Duodenal mucosa (tissue), 2 donors: ENCODE data around the gene STT3B.

Source experiments
- H3K27ac ChIP-seq: one replicate; pipeline ENCODE4 v1.7.0; 2013; ENCODE audit warnings: low read depth, low read length
- H3K27me3 ChIP-seq, 2 donors: one replicate each; pipeline ENCODE4 v1.7.0; 2013; ENCODE audit warnings: low read length in 2 of 2, control low read depth in 1 of 2; ENCODE audit not compliant: insufficient read depth in 2 of 2, control insufficient read depth in 1 of 2
- H3K36me3 ChIP-seq, 2 donors: one replicate each; pipeline ENCODE4 v1.7.0; 2013; ENCODE audit warnings: low read length in 2 of 2, control low read depth in 1 of 2; ENCODE audit not compliant: insufficient read depth in 2 of 2, control insufficient read depth in 1 of 2
- H3K4me1 ChIP-seq, 2 donors: one replicate each; pipeline ENCODE4 v1.7.0; 2013; ENCODE audit warnings: low read length in 2 of 2, control low read depth in 1 of 2; ENCODE audit not compliant: insufficient read depth in 2 of 2, control insufficient read depth in 1 of 2
- H3K4me3 ChIP-seq, 2 donors: one replicate each; pipeline ENCODE4 v1.7.0; 2013; ENCODE audit warnings: low read length in 2 of 2, low read depth in 1 of 2
- H3K9ac ChIP-seq, 2 donors: one replicate each; pipeline ENCODE4 v1.7.0; 2013; ENCODE audit warnings: low read length in 2 of 2, low read depth in 1 of 2
- H3K9me3 ChIP-seq, 2 donors: one replicate each; pipeline ENCODE4 v1.7.0; 2013; ENCODE audit warnings: low read length in 2 of 2, control low read depth in 1 of 2; ENCODE audit not compliant: control insufficient read depth in 1 of 2

The STT3B gene

DNA sequence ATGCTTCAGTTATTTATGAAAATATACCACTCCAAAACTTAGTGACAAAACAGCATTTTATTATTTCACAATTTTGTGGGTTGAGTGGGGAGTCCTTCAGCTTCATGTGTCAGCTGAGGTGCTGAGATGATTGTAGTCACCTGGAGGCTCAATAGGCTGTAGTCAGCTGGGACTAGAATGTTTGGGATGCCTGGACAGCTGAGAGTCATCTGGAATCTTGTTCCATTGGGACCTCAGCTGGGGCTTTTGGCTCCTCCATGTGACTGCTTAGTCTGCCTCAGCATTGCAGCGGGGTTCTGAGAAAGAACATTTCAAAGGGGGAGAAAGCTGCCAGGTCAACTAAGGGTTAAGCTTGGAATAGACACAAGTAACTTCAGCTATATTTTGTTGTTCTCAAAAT lies 13.4 kb downstream of the STT3B start:
- peaks cover 5 to 7% of the 10 kb centered on the region in 2 donors for H3K4me1 ChIP-seq
- no peaks in the 10 kb centered on the region for H3K9me3 ChIP-seq
- no peak overlapping the region for H3K27ac ChIP-seq
- H3K4me3 ChIP-seq: no peak overlapping the region
- H3K9ac ChIP-seq: no peak overlapping the region
- H3K27me3 ChIP-seq: no peaks in the 10 kb centered on the region
- no peaks in the 10 kb centered on the region for H3K36me3 ChIP-seq

DNA sequence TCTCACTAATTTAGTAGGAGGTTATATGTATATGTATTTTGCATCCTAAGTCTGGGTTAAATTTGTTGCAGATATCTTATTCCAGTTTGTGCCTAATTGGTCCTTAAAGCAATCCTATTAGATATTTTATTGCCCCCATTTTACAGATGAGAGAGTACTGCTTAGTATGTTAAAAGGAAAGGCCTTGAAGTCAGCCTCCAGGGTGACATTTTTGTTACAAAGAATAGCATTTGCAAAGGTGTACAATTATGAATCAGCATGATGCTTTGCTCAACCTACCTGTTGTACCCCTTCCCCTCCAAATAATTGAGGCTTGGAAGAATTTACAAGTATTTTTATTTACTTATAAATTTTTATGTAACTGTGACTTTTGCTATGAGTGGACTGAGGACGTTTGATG lies 14.0 kb downstream of the STT3B start:
- Histone ChIP-seq H3K4me1 (peaks cover 5 to 7% of the 10 kb centered on the region in 2 donors), H3K9me3 (no peaks in the 10 kb centered on the region), H3K36me3 (no peaks in the 10 kb centered on the region), H3K27me3 (no peaks in the 10 kb centered on the region), H3K4me3 (no peak overlapping the region), H3K9ac (no peak overlapping the region), H3K27ac (no peak overlapping the region)

DNA sequence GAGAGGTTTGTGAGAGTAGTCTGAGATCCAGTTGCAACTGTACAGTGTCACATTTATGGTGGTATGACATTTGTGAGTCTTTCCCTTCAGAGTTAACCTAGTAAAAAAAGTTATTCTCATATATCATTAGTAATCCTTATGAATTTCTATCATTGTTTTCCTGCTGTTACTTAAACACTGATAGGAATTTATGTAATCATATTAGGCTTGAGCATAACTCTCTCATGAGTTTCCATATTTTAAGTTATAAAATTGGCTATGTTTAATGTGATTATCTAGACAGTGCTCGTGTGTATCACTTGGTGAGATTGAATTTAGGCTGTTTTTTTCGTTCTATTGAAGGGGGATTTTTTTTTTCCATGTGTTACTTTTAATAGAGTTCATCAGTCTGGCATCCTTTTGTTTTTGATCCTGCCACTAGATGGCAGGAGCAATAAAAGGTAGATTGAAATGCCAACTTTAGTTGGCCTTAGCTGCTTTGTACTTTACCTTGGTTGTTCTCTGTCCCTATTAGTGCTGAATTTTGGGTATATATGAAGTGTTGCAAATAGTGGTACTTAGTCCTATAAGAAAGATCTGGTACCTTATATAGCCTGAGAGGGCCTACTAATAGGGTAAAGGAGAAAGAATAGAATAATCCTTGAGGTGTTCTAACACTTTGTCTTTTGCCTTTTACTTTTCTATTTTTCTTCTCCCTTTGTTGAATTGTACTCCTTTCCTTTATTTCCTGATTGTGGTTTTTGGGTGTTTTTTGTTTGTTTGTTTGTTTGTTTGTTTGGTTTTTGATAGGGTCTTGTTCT lies 17.9 kb downstream of the STT3B start:
- H3K4me1 ChIP-seq: no peaks in the 10 kb centered on the region
- no peak overlapping the region for H3K27ac ChIP-seq

DNA sequence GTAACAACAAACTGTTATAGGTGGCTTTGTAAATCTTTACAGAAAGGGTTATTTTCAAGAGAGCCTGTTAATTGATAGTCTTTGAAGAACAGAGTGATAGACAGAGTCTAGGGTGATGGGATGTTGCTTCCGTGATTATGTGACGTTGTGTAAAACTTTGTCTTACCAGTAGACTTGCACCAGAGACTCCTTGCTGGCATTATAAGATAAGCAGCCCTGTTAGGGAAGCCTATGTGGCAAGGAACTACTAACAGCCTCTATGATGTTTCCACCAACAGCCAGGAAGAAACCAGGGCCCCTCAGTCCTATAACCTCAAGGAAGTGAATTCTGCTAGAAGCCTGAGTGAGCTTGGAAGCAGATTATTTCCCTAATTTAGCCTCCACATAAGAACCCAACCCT lies 18.9 kb downstream of the STT3B start:
- no peaks in the 10 kb centered on the region for H3K27me3 ChIP-seq
- no peaks in the 10 kb centered on the region for H3K36me3 ChIP-seq
- H3K9ac ChIP-seq: no peak overlapping the region
- no peak overlapping the region for H3K4me3 ChIP-seq
- no peaks in the 10 kb centered on the region for H3K9me3 ChIP-seq
- H3K4me1 ChIP-seq: no peaks in the 10 kb centered on the region
- no peak overlapping the region for H3K27ac ChIP-seq

More for the DNA sequence above, 17.9 kb downstream of the STT3B start:
- Histone ChIP-seq H3K9ac (no peak overlapping the region), H3K27me3 (no peaks in the 10 kb centered on the region), H3K9me3 (no peaks in the 10 kb centered on the region), H3K4me3 (no peak overlapping the region), H3K36me3 (no peaks in the 10 kb centered on the region)

DNA sequence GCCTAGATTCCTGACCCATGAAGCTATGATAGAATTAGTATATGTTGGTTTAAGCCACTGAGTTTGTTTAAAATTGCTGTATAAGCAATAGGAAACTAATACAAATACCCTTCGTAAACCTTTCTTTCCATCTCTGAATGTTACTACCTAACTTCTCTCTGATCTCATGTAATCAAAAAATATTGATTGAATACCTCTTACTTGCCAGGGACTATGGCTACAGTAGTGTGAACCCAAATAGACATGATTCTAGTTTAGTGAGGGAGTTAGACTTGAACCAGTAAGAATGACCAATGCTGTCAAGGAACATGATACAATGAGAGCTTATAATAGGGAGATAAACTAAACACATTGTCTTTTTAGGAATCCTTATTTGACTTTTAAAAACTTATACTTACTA lies 19.4 kb downstream of the STT3B start:
- no peaks in the 10 kb centered on the region for H3K36me3 ChIP-seq
- H3K4me3 ChIP-seq: no peak overlapping the region
- H3K9ac ChIP-seq: no peak overlapping the region
- no peaks in the 10 kb centered on the region for H3K4me1 ChIP-seq
- H3K27me3 ChIP-seq: no peaks in the 10 kb centered on the region
- no peak overlapping the region for H3K27ac ChIP-seq
- no peaks in the 10 kb centered on the region for H3K9me3 ChIP-seq

DNA sequence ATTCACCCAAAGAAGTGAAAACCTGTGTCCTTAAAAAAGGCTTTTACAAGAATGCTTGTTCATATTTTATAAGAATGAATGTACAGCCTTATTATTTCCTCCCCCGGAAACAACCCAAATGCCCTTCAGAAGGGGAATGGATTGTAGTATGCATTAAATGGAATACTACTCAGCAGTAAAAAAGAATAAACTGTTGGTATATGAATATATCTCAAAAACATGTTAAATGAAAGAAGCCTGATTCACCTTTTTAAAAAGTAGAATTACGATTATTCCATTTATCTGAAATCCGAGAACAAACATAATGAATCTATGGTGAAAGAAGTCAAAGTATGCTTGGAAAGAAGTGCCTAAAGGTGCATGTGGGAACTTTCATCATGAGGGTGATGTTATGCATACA lies 20.5 kb downstream of the STT3B start:
- H3K36me3 ChIP-seq: no peaks in the 10 kb centered on the region
- H3K27ac ChIP-seq: no peak overlapping the region
- no peaks in the 10 kb centered on the region for H3K27me3 ChIP-seq
- no peaks in the 10 kb centered on the region for H3K9me3 ChIP-seq
- no peak overlapping the region for H3K4me3 ChIP-seq
- H3K9ac ChIP-seq: no peak overlapping the region
- no peaks in the 10 kb centered on the region for H3K4me1 ChIP-seq

DNA sequence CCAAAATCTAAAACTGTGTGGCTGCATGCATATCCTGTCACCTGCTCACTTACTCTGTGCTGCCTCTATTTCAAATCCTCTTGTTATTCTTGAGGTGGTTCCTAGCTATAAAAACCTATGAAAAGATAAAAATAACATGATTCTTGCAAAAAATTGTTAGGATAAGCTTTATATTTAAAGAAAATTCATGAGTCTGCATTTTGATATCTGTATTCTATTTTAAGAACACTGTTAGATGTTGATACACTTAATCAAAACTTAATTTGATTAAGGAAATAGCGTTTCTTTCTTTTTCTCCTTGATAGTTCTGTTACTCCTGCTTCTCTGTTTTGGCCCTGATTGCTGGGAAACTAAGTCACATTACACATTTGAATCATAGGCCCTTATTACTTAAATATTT lies 22.5 kb downstream of the STT3B start:
- Histone ChIP-seq H3K27ac (no peak overlapping the region), H3K27me3 (no peaks in the 10 kb centered on the region), H3K9me3 (peaks cover 2 to 5% of the 10 kb centered on the region in 2 donors), H3K9ac (no peak overlapping the region), H3K4me3 (no peak overlapping the region), H3K4me1 (no peaks in the 10 kb centered on the region), H3K36me3 (no peaks in the 10 kb centered on the region)

DNA sequence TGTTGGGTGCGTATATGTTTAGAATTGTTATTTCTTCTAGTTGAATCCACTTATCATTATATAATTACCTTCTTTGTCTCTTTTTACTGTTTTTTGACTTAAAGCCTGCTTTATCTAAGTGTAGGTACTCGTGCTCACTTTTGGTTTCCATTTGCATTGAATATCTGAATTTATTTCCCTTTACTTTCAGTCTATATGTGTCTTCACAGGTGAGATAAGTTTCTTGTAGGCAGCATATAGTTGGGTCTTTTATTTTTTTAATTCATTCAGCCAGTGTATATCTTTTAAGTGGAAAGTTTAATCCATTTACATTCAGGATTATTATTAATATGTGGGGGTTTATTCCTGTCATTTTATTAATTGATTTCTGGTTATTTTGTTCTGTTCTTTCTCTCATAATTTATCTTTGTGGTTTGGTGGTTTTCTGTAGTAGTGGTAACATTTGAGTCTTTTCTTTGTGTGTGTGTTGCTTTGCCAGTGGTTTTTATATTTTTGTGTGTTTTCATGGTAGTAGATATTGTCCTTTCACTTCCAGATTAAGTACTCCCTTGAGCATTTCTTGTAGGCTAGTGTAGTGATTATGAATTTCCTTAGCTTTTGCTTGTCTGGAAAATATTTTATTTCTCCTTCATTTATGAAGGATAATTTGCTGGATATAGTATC lies 27.3 kb downstream of the STT3B start:
- Histone ChIP-seq H3K27ac (no peak overlapping the region), H3K36me3 (no peaks in the 10 kb centered on the region), H3K9ac (no peak overlapping the region), H3K9me3 (peaks cover 4 to 5% of the 10 kb centered on the region in 2 donors), H3K4me3 (no peak overlapping the region), H3K27me3 (no peaks in the 10 kb centered on the region), H3K4me1 (peaks cover 9 to 18% of the 10 kb centered on the region in 2 donors)

DNA sequence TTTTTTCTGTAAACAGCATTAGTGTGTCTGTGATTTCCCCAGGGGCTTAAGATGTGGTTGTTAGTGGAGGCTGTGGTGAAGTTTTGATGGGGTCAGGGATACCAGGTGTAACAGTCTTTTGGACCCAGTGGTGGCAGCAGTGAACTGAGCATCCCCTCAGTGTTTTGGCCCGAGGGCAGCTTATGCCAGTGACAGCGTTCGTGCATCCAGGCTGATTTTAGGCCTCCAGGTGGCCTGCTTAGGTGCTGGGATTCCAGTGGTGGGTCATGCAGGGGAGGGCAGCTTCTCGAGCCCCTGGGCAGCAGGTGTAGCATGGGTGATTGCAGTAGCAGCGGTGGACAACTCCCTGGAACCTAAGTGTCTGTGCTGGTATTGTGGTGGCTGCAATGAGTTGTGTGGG lies 29.2 kb downstream of the STT3B start:
- Histone ChIP-seq H3K4me3 (no peak overlapping the region), H3K4me1 (peaks cover 9 to 25% of the 10 kb centered on the region in 2 donors), H3K9ac (no peak overlapping the region), H3K27me3 (no peaks in the 10 kb centered on the region), H3K27ac (no peak overlapping the region), H3K9me3 (peaks cover 4 to 5% of the 10 kb centered on the region in 2 donors), H3K36me3 (no peaks in the 10 kb centered on the region)

DNA sequence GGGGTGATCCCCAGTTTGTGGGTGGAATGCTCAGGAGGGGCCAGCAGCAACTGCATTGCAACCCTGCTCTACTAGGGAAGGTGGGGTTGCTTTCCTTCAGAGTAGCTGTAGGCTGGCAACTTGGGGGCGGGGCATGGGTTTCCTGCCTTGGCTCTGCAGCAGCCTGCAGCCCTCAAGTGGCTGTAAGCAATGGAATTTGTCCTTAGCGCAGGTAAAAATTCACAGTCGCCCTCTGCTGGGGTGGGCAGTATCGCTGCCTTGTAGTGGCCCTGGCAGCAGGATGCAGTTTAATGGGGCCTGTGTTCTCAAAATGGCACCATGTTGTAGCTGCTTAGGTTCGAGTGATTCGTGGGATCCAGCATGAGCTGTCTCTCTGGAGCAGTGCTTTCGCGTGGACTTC lies 29.8 kb downstream of the STT3B start:
- Histone ChIP-seq H3K27ac (no peak overlapping the region), H3K4me1 (peaks cover 9 to 30% of the 10 kb centered on the region in 2 donors), H3K27me3 (no peaks in the 10 kb centered on the region), H3K9ac (no peak overlapping the region), H3K9me3 (peaks cover 4 to 5% of the 10 kb centered on the region in 2 donors), H3K4me3 (no peak overlapping the region), H3K36me3 (no peaks in the 10 kb centered on the region)
